Measurements from ENCODE around the gene ANKRD24.
"Not testable (repeated sequence)": the region's sequence is repeated elsewhere in the genome, so short reads cannot be mapped to it uniquely, and the experiment has no call there.

The ANKRD24 gene

DNA sequence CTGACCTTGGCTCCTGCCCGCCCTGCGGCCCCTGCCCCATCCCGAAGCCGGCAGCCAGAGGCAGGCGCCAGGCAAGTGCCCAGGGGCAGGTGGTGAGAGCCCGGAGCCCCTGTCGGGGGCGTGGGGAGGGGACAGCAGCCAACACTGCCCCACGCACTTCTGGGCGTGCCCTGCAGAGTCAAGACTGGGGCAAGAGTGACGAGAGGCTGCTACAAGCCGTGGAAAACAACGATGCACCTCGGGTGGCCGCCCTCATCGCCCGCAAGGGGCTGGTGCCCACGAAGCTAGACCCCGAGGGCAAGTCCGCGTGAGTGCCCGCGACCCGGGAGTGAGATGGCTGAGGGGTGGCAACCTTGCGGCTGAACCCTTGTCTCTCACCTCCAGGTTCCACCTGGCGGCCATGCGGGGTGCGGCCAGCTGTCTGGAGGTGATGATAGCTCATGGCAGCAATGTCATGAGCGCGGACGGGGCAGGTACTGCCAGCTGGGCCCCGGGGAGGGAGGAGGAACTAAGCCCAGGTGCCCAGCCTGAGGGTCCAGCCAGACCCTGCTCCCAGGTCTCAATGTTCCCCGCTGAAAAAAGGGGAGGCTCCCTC, 17.3 kb downstream of the ANKRD24 start:
- DNase-seq: no peak

DNA sequence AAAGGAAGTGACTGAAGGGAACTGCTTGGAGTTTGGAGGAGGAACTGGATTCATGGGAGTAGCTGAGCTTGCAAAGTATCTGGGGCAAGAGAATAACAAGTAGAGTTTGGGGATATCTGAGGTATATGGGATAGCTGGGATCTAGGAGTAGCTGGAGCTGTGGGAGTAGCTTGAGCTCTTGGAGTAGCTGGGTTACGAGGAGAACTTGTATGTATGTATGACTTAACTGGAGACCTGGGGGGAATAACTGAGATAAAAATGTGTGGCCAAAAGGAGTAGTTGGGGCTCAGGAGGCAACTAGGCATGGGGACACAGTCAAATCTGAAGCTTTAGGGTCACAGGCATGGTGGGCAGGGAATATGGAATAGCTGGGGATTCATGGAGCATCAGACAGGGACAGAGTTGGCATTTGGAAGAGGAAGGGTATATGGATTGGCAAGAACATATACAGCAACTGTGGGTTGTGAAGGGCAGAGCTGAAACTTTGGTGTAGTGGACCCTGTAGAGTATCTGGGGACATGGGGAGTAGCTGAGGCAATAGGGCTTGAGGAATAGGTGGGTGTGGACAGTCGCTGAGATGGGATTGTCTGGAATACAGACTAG, 18.6 kb downstream of the ANKRD24 start:
- no peak for DNase-seq

DNA sequence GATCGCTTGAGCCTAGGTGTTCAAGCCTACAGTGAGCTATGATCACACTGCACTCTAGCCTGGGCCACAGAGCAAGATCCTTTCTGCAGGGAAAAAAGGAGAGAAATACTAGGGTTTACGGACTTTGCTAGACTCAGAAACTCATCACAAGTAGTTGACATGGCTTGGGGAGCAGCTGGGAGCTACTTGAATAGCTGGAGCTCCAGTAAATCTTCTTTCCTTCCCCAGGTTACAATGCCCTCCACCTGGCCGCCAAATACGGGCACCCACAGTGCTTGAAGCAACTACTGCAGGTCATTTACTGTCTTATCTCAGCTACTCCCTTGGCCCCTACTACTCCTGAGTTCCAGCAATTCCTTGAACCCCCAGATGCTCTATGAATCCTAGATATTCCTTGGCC, 19.3 kb downstream of the ANKRD24 start:
- no peak for DNase-seq

DNA sequence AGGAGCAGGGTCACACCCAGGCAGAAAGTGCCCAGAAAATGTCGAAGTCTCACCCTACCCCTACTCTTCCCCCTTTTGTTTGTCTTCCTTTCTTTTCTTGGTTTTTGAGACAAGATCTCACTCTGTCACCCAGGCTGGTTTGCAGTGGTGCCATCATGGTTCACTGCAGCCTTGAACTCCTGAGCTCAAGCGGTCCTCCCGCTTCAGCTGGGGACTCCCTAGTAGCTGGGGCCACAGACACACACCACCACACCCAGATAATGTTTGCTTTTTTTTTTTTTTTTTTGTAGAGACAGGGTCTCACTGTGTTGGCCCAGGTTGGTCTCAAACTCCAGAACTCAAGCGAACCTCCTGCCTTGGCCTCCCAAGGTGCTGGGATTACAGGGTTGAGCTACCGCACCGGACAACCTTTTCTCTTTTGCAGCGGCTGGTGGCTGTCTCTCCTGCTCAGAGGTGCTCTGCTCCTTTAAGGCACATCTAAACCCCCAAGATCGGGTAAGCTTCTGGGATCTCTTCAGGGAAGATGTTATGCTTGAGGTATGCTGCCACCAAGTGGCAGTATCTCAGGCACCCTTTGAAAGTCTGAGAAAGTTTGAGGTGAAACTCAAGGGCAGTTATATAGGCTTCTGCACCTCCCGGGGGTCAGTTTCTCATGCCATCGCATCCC, 24.5 kb downstream of the ANKRD24 start:
- no peak for DNase-seq

DNA sequence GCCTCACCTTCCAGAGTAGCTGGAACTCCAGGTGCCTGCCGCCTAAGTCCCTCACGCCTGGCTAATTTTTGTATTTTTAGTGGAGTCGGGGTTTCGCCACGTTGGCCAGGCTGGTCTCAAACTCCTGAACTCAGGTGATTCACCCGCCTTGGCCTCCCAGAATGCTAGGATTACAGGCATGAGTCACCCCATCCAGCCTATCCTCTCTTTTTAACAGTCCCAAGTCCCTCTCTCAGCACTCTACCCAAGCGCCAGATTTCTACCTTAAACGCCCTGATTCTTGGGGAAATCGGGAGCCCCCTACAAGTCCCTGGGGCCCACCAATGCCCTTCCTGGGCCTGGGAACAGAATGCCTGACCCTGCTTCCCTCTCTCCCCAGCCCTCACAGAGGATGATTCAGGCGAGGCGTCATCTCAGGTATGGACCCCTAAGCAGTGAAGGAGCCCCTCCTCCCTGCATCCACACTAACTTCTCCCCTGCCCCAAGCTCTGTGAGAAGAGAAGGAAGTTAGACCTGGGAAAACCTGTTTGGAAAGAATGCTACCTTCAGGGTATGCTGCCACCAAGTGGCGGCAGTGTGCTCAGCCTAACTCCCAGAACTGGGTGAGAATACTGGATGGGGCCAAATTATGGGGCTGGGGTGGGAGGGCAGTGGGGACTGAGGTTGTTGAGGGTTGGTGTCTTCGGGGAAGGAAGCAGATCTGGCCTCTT, 26.1 kb downstream of the ANKRD24 start:
- no peak for DNase-seq

DNA sequence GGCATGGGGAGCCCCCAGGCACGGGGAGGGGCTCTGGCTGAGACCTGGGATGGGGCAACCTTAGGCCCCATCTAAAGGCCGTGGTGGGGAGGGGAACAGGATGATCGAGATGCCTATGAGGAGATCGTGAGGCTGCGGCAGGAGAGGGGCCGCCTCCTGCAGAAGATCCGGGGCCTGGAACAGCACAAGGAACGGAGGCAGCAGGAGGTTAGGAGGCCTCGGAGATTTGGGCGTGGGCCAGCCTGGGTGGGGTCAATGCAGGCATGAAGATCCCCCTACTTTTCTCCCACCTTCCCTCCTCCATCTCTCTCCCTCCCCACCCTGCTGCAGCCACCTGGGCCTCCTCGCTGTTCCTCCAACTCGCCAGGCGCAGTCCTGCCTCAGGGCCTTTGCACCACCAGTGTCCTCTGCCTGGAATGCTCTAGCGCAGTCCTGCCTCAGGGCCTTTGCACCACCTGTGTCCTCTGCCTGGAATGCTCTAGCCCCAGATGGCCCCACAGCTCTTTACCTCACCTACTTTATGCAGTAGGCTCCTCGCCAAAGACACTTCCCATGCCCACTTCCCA, 27.8 kb downstream of the ANKRD24 start:
- no peak for DNase-seq

DNA sequence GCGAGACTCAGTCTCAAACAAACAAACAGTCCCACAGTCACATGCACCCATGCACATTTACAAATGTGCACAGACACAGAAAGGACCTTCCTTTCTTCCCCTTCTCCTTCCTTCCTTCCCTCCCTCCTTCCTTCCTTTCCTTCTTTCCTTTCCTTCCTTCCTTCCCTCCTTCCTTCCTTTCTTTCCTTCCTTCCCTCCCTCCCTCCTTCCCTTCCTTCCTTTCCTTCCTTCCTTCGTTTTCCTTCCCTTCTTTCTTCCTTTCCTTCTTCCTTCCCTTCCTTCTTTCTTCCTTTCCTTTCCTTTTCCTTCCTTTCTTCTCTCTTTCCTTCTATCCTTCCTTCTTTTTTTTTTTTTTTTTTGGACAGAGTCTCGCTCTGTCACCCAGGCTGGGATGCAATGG, 30.6 kb downstream of the ANKRD24 start:
- DNase-seq: no peak

DNA sequence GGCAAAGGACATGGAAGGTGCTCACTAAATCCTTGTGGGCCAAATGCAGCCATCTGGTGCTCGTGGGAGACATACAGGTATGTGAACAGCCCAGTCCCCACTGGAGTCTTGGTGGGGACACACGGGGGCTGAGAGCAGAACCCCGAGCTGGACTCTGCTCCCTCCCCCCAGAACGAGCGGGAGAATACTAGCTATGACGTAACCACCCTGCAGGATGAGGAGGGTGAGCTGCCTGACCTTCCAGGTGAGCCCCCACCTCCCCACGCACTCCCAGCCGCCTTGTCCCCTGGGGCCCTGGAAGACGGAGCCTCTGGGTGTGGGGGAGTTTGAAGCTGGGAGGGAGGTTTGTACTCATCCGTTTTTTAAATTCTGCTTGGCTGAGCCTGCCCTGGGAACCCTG, 33.3 kb downstream of the ANKRD24 start:
- no peak for DNase-seq

DNA sequence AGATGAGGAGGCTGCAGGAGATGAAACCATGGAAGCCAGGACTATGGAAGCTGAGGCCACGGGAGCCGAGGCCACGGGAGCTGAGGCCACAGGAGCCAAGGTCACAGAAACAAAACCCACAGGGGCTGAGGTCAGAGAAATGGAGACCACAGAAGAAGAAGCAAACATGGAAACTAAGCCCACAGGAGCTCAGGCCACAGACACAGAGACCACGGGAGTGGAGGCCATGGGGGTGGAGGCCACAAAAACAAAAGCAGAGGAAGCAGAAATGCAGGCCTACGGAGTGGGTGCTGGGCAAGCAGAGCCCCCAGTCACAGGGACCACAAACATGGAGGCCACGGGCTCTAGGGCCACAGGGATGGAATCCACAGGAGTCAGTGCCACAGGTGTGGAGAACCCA, 34.4 kb downstream of the ANKRD24 start:
- DNase-seq: no peak

DNA sequence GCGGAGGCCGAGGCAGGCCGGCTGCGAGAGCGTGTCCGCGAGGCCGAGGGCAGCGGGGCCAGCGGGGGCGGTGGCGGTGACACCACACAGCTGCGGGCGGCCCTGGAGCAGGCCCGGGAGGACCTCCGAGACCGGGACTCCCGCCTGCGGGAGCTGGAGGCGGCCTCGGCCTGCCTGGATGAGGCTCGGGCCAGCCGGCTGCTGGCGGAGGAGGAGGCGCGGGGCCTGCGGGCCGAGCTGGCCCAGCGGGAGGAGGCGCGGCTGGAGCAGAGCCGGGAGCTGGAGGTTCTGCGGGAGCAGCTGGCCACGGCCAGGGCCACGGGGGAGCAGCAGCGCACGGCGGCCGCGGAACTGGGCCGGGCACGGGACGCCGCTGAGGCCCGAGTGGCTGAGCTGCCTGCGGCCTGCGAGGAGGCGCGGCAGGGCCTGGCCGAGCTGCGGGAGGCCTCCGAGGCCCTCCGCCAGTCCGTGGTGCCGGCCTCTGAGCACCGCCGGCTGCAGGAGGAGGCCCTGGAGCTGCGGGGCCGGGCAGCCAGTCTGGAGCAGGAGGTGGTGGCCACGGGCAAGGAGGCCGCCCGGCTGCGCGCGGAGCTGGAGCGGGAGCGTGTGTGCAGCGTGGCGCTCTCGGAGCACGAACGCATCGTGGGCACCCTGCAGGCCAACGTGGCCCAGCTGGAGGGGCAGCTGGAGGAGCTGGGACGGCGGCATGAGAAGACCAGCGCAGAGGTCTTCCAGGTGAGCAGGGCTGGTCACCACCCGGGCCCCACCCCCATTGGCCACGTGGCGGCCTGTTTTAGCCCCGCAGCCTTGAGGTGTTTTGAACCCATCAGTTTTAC, 35.2 kb downstream of the ANKRD24 start:
- DNase-seq: no peak

DNA sequence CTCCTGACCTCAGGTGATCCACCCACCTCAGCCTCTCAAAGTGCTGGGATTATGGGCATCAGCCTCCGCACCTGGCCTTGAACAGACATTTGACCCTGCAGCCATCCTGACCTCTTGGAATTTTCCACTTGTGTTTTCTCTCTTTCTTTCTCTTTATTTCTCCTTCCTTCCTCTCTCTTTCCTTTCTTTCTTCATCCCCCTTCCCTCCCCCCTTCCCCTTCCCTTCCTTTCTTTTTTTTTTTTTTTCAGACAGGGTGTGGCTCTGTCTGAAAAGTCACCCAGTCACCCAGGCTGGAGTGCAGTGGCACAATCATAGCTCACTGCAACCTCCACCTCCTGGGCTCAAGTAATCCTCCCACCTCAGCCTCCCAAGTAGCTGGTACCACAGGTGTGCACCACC, 36.0 kb downstream of the ANKRD24 start:
- DNase-seq: not testable (repeated sequence)

DNA sequence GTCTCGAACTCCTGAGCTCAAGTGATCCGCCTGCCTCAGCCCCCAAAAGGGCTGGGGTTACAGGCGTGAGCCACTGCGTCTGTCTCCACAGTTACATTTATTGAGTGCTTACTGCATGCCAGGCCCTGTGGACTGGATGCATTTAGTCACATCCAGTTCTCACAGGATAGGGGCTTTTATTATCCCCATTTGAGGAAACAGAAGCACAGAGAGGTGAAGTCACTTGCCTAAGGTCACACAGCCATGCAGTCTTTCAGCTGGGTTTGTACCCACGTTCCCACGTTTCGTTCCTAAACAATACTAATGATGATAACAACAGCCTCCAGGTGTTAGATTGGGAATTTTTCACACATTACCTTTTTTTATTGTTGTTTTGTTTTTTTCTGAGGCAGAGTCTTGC, 37.7 kb downstream of the ANKRD24 start:
- DNase-seq: no peak

DNA sequence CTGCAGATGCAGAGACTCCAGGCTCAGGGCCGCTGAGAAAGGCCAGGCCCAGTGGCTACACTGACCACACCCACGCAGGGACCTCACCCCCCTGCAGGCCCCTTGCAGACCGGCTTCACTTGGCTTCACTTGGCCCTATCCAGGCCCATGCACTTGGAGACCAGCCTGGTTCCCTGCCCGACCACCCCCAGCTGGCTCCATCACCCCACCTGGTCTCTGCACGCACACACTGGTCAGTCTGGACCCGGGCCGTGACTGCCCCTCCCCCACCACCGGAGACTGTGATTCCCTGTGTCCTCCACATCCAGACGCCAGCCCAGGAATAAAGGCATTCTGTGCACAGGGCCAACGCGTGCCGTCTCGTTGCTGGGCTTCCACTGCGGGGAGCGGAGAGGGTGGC, 42.0 kb downstream of the ANKRD24 start:
- no peak for DNase-seq

DNA sequence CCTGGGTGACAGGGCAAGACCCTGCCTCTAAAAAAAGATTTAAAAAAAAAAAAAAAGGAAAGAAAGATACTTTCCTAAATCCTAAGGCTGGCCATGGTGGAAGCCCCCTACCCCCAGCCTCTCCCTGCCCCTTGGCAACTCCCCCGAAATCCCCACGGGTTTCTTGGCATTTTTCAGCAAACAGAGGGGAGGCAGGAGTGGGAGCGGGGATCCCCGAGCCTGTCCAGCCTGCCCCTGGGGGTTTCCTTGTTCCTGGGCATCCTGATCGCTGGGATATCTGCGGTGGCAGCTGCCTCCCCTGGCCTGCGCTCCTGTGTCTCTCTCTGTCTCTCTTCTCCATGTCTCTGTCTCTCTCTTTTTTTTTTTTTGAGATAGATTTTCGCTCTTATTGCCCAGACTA, 43.4 kb downstream of the ANKRD24 start:
- DNase-seq: no peak

DNA sequence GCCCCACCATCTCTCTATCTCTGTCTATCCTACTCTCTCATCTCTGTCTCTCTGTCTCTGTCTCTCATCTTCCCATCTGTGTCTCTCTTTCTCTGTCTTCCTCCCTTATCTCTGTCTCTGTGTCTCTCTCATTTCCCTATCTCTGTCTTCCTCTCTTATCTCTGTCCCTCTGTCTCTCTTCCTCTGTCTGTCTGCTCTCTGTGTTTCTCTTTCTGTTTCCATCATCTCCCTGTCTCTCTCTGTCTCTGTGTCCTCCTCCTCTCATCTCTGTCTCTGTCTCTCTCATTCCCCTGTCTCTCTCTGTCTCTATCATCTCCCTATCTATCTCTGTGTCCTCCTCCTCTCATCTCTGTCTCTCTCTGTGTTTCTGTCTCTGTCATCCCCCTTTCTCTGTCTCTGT, 45.3 kb downstream of the ANKRD24 start:
- no peak for DNase-seq

DNA sequence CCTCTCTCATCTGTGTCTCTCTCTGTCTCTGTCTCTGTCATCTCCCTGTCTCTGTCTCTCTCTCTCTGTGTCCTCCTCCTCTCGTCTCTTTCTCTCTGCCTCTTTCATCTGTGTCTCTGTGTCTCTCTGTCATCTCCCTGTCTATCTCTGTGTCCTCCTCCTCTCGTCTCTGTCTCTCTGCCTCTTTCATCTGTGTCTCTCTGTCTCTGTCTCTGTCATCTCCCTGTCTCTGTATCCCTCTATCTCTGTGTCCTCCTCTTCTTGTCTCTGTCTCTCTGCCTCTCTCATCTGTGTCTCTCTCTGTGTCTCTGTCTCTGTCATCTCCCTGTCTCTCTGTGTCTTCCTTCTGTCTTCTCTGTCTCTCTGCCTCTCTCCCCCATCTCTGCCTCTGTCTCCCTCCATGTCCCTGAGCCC, 46.3 kb downstream of the ANKRD24 start:
- DNase-seq: no peak

DNA sequence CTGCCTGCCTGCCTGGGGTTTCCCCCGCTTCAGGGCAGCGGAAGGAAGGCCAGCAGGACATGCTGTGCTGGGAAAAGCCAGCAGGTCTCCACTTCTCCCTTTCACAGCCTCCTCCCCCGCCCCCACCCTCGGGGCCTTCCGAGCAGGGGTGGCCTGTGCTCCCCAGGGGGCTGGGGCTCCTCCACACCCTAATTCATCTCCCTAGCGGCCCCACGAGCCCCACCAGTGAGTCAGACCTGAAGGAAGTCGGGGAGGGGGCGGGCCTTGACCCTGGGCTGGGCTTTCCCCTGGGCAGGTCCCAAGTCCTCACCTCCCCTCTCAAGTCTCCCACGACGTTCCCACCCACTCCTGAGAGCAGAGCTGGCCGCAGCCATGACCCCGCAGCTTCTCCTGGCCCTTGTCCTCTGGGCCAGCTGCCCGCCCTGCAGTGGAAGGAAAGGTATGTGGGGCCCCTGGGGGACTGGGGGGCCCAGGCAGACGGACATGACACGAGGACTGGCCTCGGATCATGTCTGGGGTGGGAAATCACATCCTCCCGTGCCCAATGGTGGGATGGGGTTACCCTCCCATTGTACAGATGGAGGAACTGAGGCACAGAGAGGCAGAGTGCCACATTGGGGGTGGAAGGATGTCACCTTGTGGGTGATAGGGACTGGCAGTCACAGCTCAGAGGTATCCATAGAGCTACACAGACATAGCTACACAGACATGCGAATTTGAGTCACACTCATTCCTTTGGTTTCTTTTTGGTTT, 46.9 kb downstream of the ANKRD24 start, which contains the start of gene EBI3:
EBI3 (plus strand) TSS at position 345 of the 753 bp plus-strand sequence; CDS start at position 373, 28 bp downstream.
- DNase-seq: peak; percentile 79

DNA sequence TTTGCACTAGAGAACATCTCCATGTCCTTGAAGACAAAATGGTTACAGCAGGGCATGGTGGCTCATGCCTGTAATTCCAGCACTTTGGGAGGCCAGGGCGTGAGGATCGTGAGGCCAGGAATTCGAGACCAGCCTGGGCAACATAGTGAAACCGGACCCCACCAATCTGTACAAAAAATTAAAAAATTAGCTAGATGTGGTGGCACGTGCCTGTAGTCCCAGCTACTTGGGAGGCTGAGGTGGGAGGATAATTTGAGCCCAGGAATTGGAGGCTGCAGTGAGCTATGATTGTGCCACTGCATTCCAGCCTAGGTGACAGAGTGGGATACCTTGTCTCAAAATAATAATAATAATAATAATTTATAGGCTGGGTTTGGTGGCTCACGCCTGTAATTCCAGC, 47.7 kb downstream of the ANKRD24 start:
- DNase-seq: not testable (repeated sequence)

DNA sequence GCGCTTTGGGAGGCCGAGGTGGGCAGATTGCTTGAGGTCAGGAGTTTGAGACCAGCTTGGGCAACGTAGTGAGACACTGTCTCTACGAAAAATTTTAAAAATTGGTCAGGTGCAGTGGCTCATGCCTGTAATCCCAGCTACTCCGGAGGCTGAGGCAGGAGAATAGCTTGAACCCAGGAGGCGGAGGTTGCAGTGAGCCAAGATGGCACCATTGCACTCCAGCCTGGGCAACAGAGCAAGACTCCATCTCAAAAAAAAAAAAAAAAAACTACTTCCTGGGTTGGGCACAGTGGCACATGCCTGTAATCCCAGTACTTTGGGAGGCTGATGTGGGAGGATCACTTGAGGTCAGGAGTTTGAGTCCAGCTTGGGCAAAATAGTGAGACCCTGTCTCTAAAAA, 49.0 kb downstream of the ANKRD24 start:
- DNase-seq: not testable (repeated sequence)

DNA sequence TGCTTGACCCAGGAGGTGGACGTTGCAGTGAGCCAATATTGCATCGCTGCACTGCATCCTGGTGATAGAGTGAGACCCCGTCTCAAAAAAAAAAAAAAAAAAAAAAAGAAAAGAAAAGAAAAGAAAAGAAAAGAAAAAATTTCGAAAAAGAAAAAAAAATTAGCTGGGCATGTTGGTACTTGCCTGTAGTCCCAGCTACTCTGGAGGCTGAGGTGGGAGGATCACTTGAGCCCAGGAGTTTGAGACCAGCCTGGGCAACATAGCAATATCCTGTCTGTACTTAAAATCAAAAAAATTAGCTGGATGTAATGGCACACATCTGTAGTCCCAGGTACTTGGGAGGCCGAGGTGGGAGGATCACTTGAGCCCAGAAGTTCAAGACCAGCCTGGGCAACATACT, 49.6 kb downstream of the ANKRD24 start:
- DNase-seq: not testable (repeated sequence)

DNA sequence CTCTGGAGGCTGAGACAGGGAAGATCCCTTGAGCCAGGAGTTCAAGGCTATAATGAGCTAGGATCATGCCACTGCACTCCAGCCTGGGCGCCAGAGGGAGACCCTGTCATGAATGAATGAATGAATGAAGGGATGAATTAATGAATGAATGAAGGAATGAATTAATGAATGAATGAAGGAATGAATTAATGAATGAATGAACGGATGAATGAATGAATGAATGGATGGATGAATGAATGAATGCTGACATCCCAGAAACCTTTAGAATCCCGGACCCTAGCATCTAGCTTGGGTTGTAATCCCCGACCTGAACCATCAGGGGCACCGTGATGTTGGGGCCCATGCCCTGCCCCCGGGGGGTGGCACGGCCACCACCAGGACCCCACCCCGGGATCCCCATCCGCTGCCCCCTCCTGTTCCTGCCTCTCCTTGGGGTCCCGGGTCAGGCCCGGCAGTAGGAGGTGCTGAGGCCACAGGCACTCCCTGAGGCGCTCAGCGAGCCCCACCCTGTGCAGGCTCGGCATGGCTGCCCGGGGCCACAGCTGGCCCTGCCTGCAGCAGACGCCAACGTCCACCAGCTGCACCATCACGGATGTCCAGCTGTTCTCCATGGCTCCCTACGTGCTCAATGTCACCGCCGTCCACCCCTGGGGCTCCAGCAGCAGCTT, 50.3 kb downstream of the ANKRD24 start:
- no peak for DNase-seq

Data from stimulated activated CD8-positive, alpha-beta memory T cell treated with anti-CD3 and anti-CD28 coated beads, Interleukin-4, amount 100 ng/mL, for 48 hours (primary cell).